Activated CD8-positive, alpha-beta memory T cell treated with anti-CD3 and anti-CD28 coated beads, Interleukin-2, amount 50 U/mL, for 48 hours (primary cell): ENCODE results near the gene CCDC57.
"Not testable (repeated sequence)": the region's sequence is repeated elsewhere in the genome, so short reads cannot be mapped to it uniquely, and the experiment has no call there.

Source experiments
- DNase-seq: peaks from one replicate; pipeline ENCODE4 v3.0.0-alpha.2; 2020

The CCDC57 gene

GRCh38 chr17:82200743-82201497, 11.7 kb downstream of the CCDC57 start:
- peak; percentile 78 for DNase-seq

- DNase-seq, result no peak
Observed at GRCh38 chr17:82200135-82200534, 12.5 kb downstream of the CCDC57 start.

- DNase-seq, result no peak
Observed at GRCh38 chr17:82199496-82199895, 13.1 kb downstream of the CCDC57 start.

GRCh38 chr17:82198092-82198491, 14.6 kb downstream of the CCDC57 start:
- no peak for DNase-seq

GRCh38 chr17:82195675-82196672, 16.7 kb downstream of the CCDC57 start:
- DNase-seq, result no peak

GRCh38 chr17:82194765-82195164, 17.9 kb downstream of the CCDC57 start:
- DNase-seq, result no peak

- DNase-seq, result no peak
Observed at GRCh38 chr17:82193520-82194220, 19.0 kb downstream of the CCDC57 start.

GRCh38 chr17:82193050-82193449, 19.6 kb downstream of the CCDC57 start:
- DNase-seq, result not testable (repeated sequence)

- no peak for DNase-seq
Observed at GRCh38 chr17:82188001-82188961, 24.4 kb downstream of the CCDC57 start.

GRCh38 chr17:82187500-82187899, 25.1 kb downstream of the CCDC57 start:
- no peak for DNase-seq

- DNase-seq, result no peak
Observed at GRCh38 chr17:82186221-82186620, 26.4 kb downstream of the CCDC57 start.

GRCh38 chr17:82184761-82185160, 27.9 kb downstream of the CCDC57 start:
- no peak for DNase-seq

GRCh38 chr17:82180776-82181528, 31.7 kb downstream of the CCDC57 start:
- DNase-seq, result no peak

- no peak for DNase-seq
Observed at GRCh38 chr17:82179946-82180475, 32.6 kb downstream of the CCDC57 start.

GRCh38 chr17:82179412-82179811, 33.2 kb downstream of the CCDC57 start:
- no peak for DNase-seq

- no peak for DNase-seq
Observed at GRCh38 chr17:82178499-82179261, 34.0 kb downstream of the CCDC57 start.

- DNase-seq, result no peak
Observed at GRCh38 chr17:82177761-82178498, 34.7 kb downstream of the CCDC57 start.

- no peak for DNase-seq
Observed at GRCh38 chr17:82177276-82177675, 35.4 kb downstream of the CCDC57 start.

- DNase-seq, result no peak
Observed at GRCh38 chr17:82175951-82176350, 36.7 kb downstream of the CCDC57 start.
